HCT116 (cell line): ENCODE results near the gene CD244. TPM values are rescaled to one million over a fixed set of nuclear protein-coding genes. Genes with fewer than 3 reads are reported as not detected.

ENCODE experiments used
- ATAC-seq: fragments of 200-7000 bp; cut with Tn5 transposase; 2 replicates; pipeline ENCODE4 v1.9.1; 2020; ENCODE audit warnings: mild to moderate bottlenecking, moderate library complexity
- BruUV-seq: library from RNA; stranded (reverse); fragments of 400-500 nt; replicated peaks from 2 replicates; lab custom pipeline; 2021; lab: Mats Ljungman, UMichigan
- CTCF ChIA-PET: fragments of 300-600 bp; sonication (Branson Sonifier 250); formaldehyde crosslinking; loops from one replicate; lab custom pipeline; 2021; ENCODE audit warnings: antibody characterized with exemption; lab: Charles Lee
- POLR2A ChIA-PET: fragments of 300-600, 350-600 bp; sonication (Branson Sonifier 250); formaldehyde crosslinking; loops from one replicate; lab custom pipeline; 2021; ENCODE audit warnings: antibody characterized with exemption; lab: Charles Lee
- RAD21 ChIA-PET, 2 experiments: fragments of 300-600 bp; sonication (Branson Sonifier 250); formaldehyde crosslinking; loops; one replicate each; lab custom pipeline; 2023; ENCODE audit warnings: low total read pairs in 2 of 2; ENCODE audit not compliant: uncharacterized antibody in 2 of 2, unreplicated experiment in 2 of 2, low non-redundant PET in 1 of 2; lab: Charles Lee
- DNase-seq: peaks from one replicate; pipeline ENCODE4 v3.0.0-alpha.2; 2010; ENCODE audit warnings: low read depth, low spot score
- H2AFZ ChIP-seq: fragments of 200-600 bp; shearing (Covaris generic), sonication (generic); 2 replicates; pipeline ENCODE4 v1.6.1; 2017; ENCODE audit warnings: low read depth, mixed run types, mixed read lengths, antibody characterized with exemption, low read length; ENCODE audit not compliant: poor library complexity, severe bottlenecking
- H3K27ac ChIP-seq: 2 replicates; pipeline ENCODE4 v1.5.1; 2012; ENCODE audit warnings: low read depth, low read length
- H3K27me3 ChIP-seq: fragments of 200-600 bp; sonication (generic); 2 replicates; pipeline ENCODE4 v1.6.1; 2016; ENCODE audit warnings: mixed run types, low read length, mixed read lengths; ENCODE audit not compliant: insufficient read depth
- H3K36me3 ChIP-seq, 2 experiments: fragments of 200-500 bp in 1 of 2; fragments of 200-600 bp in 1 of 2; sonication (Bioruptor generic) in 1 of 2; sonication (generic) in 1 of 2; 2 replicates each; pipeline versions ENCODE4 v1.5.1 to v1.6.1; 2014 to 2016; ENCODE audit warnings: low read length in 2 of 2, inconsistent platforms in 1 of 2, mixed read lengths in 1 of 2, mixed run types in 1 of 2; ENCODE audit not compliant: insufficient read depth in 2 of 2, control insufficient read depth in 1 of 2
- H3K4me1 ChIP-seq, 2 experiments: fragments of 200-600 bp in 1 of 2; sonication (generic) in 1 of 2; 2 replicates each; pipeline versions ENCODE4 v1.5.1 to v1.6.1; 2012 to 2017; ENCODE audit warnings: low read length in 2 of 2, inconsistent platforms in 1 of 2, mild to moderate bottlenecking in 1 of 2, mixed read lengths in 1 of 2, mixed run types in 1 of 2, moderate library complexity in 1 of 2; ENCODE audit not compliant: insufficient read depth in 2 of 2, control insufficient read depth in 1 of 2
- H3K4me2 ChIP-seq: fragments of 200-600 bp; sonication (generic); 2 replicates; pipeline ENCODE4 v1.6.1; 2017; ENCODE audit warnings: mixed run types, low read length, mixed read lengths
- H3K4me3 ChIP-seq, 2 experiments: fragments of 200-600 bp in 1 of 2; sonication (generic) in 1 of 2; replicated peaks in 1 of 2; 2 replicates each; pipeline ENCODE4 v1.5.1; 2011 to 2016; ENCODE audit warnings: low read length in 2 of 2, control low read depth in 1 of 2, low read depth in 1 of 2, mild to moderate bottlenecking in 1 of 2, mixed read lengths in 1 of 2, mixed run types in 1 of 2
- H3K79me2 ChIP-seq: fragments of 200-600 bp; sonication (generic); 2 replicates; pipeline ENCODE4 v1.6.1; 2017; ENCODE audit warnings: mild to moderate bottlenecking, mixed run types, low read length, moderate library complexity, mixed read lengths; ENCODE audit not compliant: insufficient read depth
- H3K9ac ChIP-seq: fragments of 200-600 bp; sonication (generic); 2 replicates; pipeline ENCODE4 v1.6.1; 2016; ENCODE audit warnings: low read length, mixed read lengths
- H3K9me2 ChIP-seq: fragments of 200-600 bp; sonication (generic), shearing (Covaris generic); 2 replicates; pipeline ENCODE4 v1.6.1; 2017; ENCODE audit warnings: mixed run types, mild to moderate bottlenecking, moderate library complexity; ENCODE audit not compliant: insufficient read depth
- H3K9me3 ChIP-seq, 2 experiments: fragments of 200-500 bp in 1 of 2; fragments of 200-600 bp in 1 of 2; sonication (Bioruptor generic) in 1 of 2; sonication (generic) in 1 of 2; 2 replicates each; pipeline ENCODE4 v1.6.1; 2014 to 2017; ENCODE audit warnings: low read length in 2 of 2, mixed read lengths in 2 of 2, inconsistent platforms in 1 of 2, low read depth in 1 of 2, mild to moderate bottlenecking in 1 of 2, mixed run types in 1 of 2, moderate library complexity in 1 of 2; ENCODE audit not compliant: control insufficient read depth in 1 of 2, insufficient read depth in 1 of 2
- H4K20me1 ChIP-seq: fragments of 200-600 bp; sonication (generic), shearing (Covaris generic); 2 replicates; pipeline ENCODE4 v1.6.1; 2017; ENCODE audit warnings: mixed run types, mild to moderate bottlenecking, moderate library complexity; ENCODE audit not compliant: insufficient read depth
- EZH2 ChIP-seq: fragments of 200-600 bp; sonication (generic); IDR thresholded peaks from 2 replicates; pipeline ENCODE4 v1.6.1; 2017; ENCODE audit warnings: antibody characterized with exemption, mixed run types
- REST ChIP-seq: IDR thresholded peaks from 2 replicates; pipeline ENCODE4 v1.6.1; 2012; ENCODE audit warnings: low read depth
- SP1 ChIP-seq: IDR thresholded peaks from 2 replicates; pipeline ENCODE4 v1.6.1; 2012; ENCODE audit warnings: low read depth
- TCF7L2 ChIP-seq: IDR thresholded peaks from 2 replicates; pipeline ENCODE4 v1.7.0; 2011; ENCODE audit warnings: borderline replicate concordance, inconsistent platforms; ENCODE audit not compliant: insufficient read depth, insufficient read length; ENCODE audit errors: extremely low read depth
- intact Hi-C: fragments of 100-400 bp; cut with micrococcal nuclease; formaldehyde crosslinking; loops from 2 replicates; pipeline ENCODE4 v1.10.0; 2022
- total RNA-seq: library from RNA; stranded (reverse); gene quantifications from one replicate; pipeline ENCODE4 v1.2.1, GENCODE V29; 2021; ENCODE audit not compliant: unreplicated experiment

CD244 gene
- total RNA-seq, 1 experiment from 2014 or later = not detected

- intact Hi-C loops = no loop called here
These were observed 72.7 kb downstream of the CD244 start for GRCh38 chr1:160789702-160790611.

More at GRCh38 chr1:160789702-160790611, 72.7 kb downstream of the CD244 start:
- H3K27ac ChIP-seq = no peak overlapping the region
- H2AFZ ChIP-seq = no peak overlapping the region
- ATAC-seq = no peak
- ChIA-PET RAD21 (no interaction called here), CTCF (no interaction called here), POLR2A (no interaction called here)
- H3K4me2 ChIP-seq = no peak overlapping the region
- H3K4me3 ChIP-seq = no peak overlapping the region
- no peaks in the 10 kb centered on the region for H3K36me3 ChIP-seq
- DNase-seq = no peak
- BruUV-seq = no TSS peak
- H3K4me1 ChIP-seq = no peaks in the 10 kb centered on the region
- no peaks in the 10 kb centered on the region for H3K79me2 ChIP-seq
- no peaks in the 10 kb centered on the region for H3K9me3 ChIP-seq
- no peaks in the 10 kb centered on the region for H3K27me3 ChIP-seq
- TF ChIP-seq SP1 (no peak), EZH2 (no peak), REST (no peak), TCF7L2 (no peak)
- H4K20me1 ChIP-seq = no peaks in the 10 kb centered on the region
- H3K9me2 ChIP-seq = no peaks in the 10 kb centered on the region
- H3K9ac ChIP-seq = no peak overlapping the region
